ENCODE measurements around the gene MRPL22. TPM values are rescaled to one million over a fixed set of nuclear protein-coding genes. Genes with fewer than 3 reads are reported as not detected.

MRPL22 gene
- total RNA-seq, 1 donor from 2014 or later: 24.8 TPM

DNA sequence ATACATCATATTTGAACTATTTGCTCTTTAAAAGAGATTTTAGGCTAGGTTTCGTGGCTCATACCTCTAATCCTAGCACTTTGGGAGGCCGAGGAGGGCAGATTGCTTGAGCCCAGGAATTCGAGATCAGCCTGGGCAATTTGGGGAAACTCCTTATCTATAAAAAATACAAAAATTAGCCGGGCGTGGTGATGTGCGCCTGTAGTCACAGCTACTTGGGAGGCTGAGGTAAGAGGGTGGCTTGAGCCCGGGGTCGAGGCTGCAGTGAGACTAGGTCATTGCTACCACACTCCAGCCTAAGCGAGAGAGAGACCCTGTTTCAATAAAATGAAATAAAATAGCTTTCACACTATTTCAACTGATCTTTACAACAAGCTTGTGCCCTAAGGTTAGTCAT lies 500 bp upstream of the MRPL22 start:
- Histone ChIP-seq H3K4me3 (peak overlapping the region; percentile 57 to 61), H3K27me3 (no peaks in the 10 kb centered on the region), H3K4me1 (peaks cover 43% of the 10 kb centered on the region), H3K9me3 (no peaks in the 10 kb centered on the region), H3K36me3 (no peaks in the 10 kb centered on the region), H3K27ac (peak overlapping the region; percentile 43)
- TF ChIP-seq POLR2A (IDR thresholded peaks at IDR 0.05) (no peak), POLR2AphosphoS5 (IDR thresholded peaks at IDR 0.05; ENCODE audit: insufficient read depth in 1 of 2, low read depth in 1 of 2) (no peak), CTCF (IDR thresholded peaks at IDR 0.05) (no peak)
- DNase-seq (ENCODE audit: extremely low spot score in 2 of 2): no peak
- intact Hi-C loops (cut with DNase I): no loop called here

GRCh38 chr5:154943527-154943926 lies 2.7 kb downstream of the MRPL22 start:
- DNase-seq (ENCODE audit: extremely low spot score in 2 of 2): no peak
- H3K4me1 ChIP-seq: peaks cover 42% of the 10 kb centered on the region
- intact Hi-C loops (cut with DNase I): no loop called here
- no peaks in the 10 kb centered on the region for H3K27me3 ChIP-seq
- H3K9me3 ChIP-seq: no peaks in the 10 kb centered on the region
- H3K27ac ChIP-seq: no peak overlapping the region
- H3K4me3 ChIP-seq: no peak overlapping the region
- H3K36me3 ChIP-seq: no peaks in the 10 kb centered on the region
- TF ChIP-seq POLR2AphosphoS5 (IDR thresholded peaks at IDR 0.05; ENCODE audit: insufficient read depth in 1 of 2, low read depth in 1 of 2) (no peak), CTCF (IDR thresholded peaks at IDR 0.05) (no peak), POLR2A (IDR thresholded peaks at IDR 0.05) (no peak)

- no peaks in the 10 kb centered on the region for H3K9me3 ChIP-seq
- H3K4me3 ChIP-seq: no peak overlapping the region
- no peaks in the 10 kb centered on the region for H3K27me3 ChIP-seq
- no peak for DNase-seq (ENCODE audit: extremely low spot score in 2 of 2)
- H3K4me1 ChIP-seq: peaks cover 38% of the 10 kb centered on the region
- no peaks in the 10 kb centered on the region for H3K36me3 ChIP-seq
- intact Hi-C loops (cut with DNase I): no loop called here
- no peak overlapping the region for H3K27ac ChIP-seq
- no peak for TF ChIP-seq POLR2AphosphoS5 (IDR thresholded peaks at IDR 0.05; ENCODE audit: insufficient read depth in 1 of 2, low read depth in 1 of 2)
- no peak for TF ChIP-seq POLR2A (IDR thresholded peaks at IDR 0.05)
- no peak for TF ChIP-seq CTCF (IDR thresholded peaks at IDR 0.05)
Measured at GRCh38 chr5:154944716-154945115, 3.8 kb downstream of the MRPL22 start.

DNA sequence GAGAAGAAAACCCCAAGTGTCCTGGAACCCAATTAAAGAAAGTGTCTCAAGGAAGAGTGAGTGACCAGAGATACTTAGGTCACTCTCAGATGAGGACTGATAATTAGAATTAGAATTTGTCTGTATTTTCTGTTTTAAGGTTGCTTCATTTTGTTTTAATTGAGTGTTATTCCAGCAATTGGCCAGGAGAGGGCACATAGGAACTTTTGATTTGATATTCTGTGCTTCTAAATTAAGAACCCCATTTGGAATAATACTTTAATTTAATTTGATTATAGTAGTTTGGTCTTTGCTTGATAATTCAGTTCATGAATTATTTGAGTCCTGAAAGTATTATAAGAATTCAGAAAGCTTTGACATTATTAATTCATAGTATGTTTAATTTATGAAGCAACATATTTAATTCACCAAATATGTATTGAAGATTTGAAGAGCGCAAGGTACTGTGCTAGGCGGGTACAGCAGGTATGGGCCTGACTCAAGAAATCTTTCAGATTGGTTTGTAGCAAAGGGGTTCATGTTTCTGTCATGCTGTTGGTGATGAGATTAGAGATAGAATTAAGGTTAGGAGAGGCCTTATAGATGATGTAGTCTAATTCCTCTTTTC lies 4.9 kb downstream of the MRPL22 start:
- Histone ChIP-seq H3K9me3 (no peaks in the 10 kb centered on the region), H3K27ac (no peak overlapping the region), H3K4me1 (peaks cover 42% of the 10 kb centered on the region), H3K4me3 (no peak overlapping the region), H3K36me3 (no peaks in the 10 kb centered on the region), H3K27me3 (no peaks in the 10 kb centered on the region)
- TF ChIP-seq CTCF (IDR thresholded peaks at IDR 0.05): peak in 2 of 3 experiments; percentile 17 to 31
- TF ChIP-seq POLR2A (IDR thresholded peaks at IDR 0.05): no peak
- no peak for TF ChIP-seq POLR2AphosphoS5 (IDR thresholded peaks at IDR 0.05; ENCODE audit: insufficient read depth in 1 of 2, low read depth in 1 of 2)
- no peak for DNase-seq (ENCODE audit: extremely low spot score in 2 of 2)
- intact Hi-C loops (cut with DNase I): no loop called here

GRCh38 chr5:154947778-154948177 lies 6.9 kb downstream of the MRPL22 start:
- H3K27me3 ChIP-seq: no peaks in the 10 kb centered on the region
- intact Hi-C loops (cut with DNase I): no loop called here
- H3K4me3 ChIP-seq: no peak overlapping the region
- H3K27ac ChIP-seq: no peak overlapping the region
- H3K36me3 ChIP-seq: no peaks in the 10 kb centered on the region
- TF ChIP-seq POLR2AphosphoS5 (IDR thresholded peaks at IDR 0.05; ENCODE audit: insufficient read depth in 1 of 2, low read depth in 1 of 2): no peak
- no peak for TF ChIP-seq CTCF (IDR thresholded peaks at IDR 0.05)
- H3K9me3 ChIP-seq: no peaks in the 10 kb centered on the region
- DNase-seq (ENCODE audit: extremely low spot score in 2 of 2): no peak
- H3K4me1 ChIP-seq: peaks cover 27% of the 10 kb centered on the region
